BLaER1 (cell line): Measurements from ENCODE around the gene ING4.

Experiments used
- H3K27ac ChIP-seq: shearing (Covaris generic); formaldehyde crosslinking; 2 replicates; pipeline ENCODE4 v1.8.1; 2022
- H3K27me3 ChIP-seq: shearing (Covaris generic); formaldehyde crosslinking; 2 replicates; pipeline ENCODE4 v1.8.1; 2022
- H3K36me3 ChIP-seq: shearing (Covaris generic); formaldehyde crosslinking; 2 replicates; pipeline ENCODE4 v1.8.1; 2022
- H3K4me1 ChIP-seq: shearing (Covaris generic); formaldehyde crosslinking; 2 replicates; pipeline ENCODE4 v1.8.1; 2022
- H3K4me2 ChIP-seq: shearing (Covaris generic); formaldehyde crosslinking; 2 replicates; pipeline ENCODE4 v1.8.1; 2022
- H3K4me3 ChIP-seq: shearing (Covaris generic); formaldehyde crosslinking; 2 replicates; pipeline ENCODE4 v1.8.1; 2022
- H3K9ac ChIP-seq: shearing (Covaris generic); formaldehyde crosslinking; 2 replicates; pipeline ENCODE4 v1.8.1; 2022
- H3K9me3 ChIP-seq: shearing (Covaris generic); formaldehyde crosslinking; 2 replicates; pipeline ENCODE4 v1.8.1; 2022
- H4K20me1 ChIP-seq: shearing (Covaris generic); formaldehyde crosslinking; 2 replicates; pipeline ENCODE4 v1.8.1; 2022
- Cebpa-rat ChIP-seq: shearing (Covaris generic); IDR thresholded peaks from 2 replicates; pipeline ENCODE4 v1.8.1; 2022

Gene ING4

GRCh38 chr12:6612652-6613014 is 50.3 kb downstream of the ING4 start:
- peak overlapping the region; percentile 39 for H3K4me3 ChIP-seq
- peak overlapping the region; percentile 77 for H3K9ac ChIP-seq

DNA sequence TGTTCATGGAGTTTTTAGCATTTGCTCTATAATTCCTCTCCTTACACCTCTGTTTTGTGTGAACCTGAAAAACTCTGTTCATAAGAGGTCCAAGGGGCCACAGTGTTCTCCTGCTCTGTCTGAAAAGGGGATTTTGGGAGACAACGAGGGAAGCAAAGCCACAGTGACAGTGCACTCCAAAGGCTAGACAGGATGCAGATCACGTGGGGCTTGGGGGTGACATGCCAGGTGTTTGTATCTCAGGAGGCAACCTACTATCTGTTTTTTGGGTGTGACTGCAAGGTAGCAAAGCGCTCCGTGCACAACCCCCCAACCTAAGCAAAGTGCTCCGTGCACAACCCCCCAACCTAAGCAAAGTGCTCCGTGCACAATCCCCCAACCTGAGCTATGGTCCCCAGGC is 50.7 kb downstream of the ING4 start:
- no peaks in the 10 kb centered on the region for H3K36me3 ChIP-seq
- H4K20me1 ChIP-seq, result no peaks in the 10 kb centered on the region
- no peaks in the 10 kb centered on the region for H3K27me3 ChIP-seq
- peak overlapping the region; percentile 77 for H3K9ac ChIP-seq
- no peak for TF ChIP-seq Cebpa-rat
- H3K9me3 ChIP-seq, result no peaks in the 10 kb centered on the region
- H3K27ac ChIP-seq, result peak overlapping the region; percentile 93
- H3K4me1 ChIP-seq, result peaks cover 68% of the 10 kb centered on the region
- H3K4me3 ChIP-seq, result peak overlapping the region; percentile 39; the same call in 1 of the 2 replicates
- H3K4me2 ChIP-seq, result peak overlapping the region; percentile 87

More at GRCh38 chr12:6612652-6613014, 50.3 kb downstream of the ING4 start:
- Histone ChIP-seq H3K4me1 (peaks cover 66% of the 10 kb centered on the region), H3K4me2 (peak overlapping the region; percentile 87), H4K20me1 (no peaks in the 10 kb centered on the region), H3K9me3 (no peaks in the 10 kb centered on the region), H3K27ac (peak overlapping the region; percentile 93), H3K27me3 (no peaks in the 10 kb centered on the region), H3K36me3 (no peaks in the 10 kb centered on the region)
- TF ChIP-seq Cebpa-rat, result no peak

DNA sequence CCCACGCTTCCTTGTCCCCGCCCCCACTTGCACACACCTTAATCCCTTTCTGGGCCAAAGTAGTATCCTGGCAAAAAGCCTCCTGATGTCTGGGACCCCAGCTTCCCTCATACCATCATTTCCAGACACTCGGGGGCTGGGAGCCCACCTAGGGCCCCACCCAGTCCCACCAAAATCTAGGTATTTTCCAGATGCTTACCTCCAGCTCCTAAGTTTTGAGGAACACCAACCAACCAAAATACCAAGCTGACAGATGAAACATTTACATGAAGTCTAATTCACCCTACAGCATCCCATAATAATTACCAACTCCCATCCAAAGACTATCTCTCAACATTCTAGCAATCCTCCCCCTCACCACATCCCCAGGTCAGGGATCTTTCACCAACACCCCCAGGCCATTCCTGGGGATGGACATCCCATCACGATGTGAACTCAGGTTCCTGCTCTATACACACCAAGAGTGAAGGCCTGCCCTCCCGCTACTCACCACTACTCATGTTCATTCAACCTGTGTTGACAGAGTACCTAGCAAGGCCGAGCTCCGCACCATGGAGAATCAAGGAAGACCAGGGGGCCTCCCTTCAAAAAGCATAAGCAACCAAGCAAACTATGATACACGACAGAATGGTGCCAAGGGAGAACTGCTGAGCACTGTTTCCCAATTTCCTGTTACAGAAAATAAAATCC is 54.2 kb downstream of the ING4 start:
- Histone ChIP-seq H3K4me3 (no peak overlapping the region), H4K20me1 (peaks cover 24% of the 10 kb centered on the region), H3K27me3 (no peaks in the 10 kb centered on the region), H3K9ac (no peak overlapping the region), H3K9me3 (no peaks in the 10 kb centered on the region), H3K36me3 (peaks cover 13% of the 10 kb centered on the region; the same call in 1 of the 2 replicates), H3K4me2 (peak overlapping the region; percentile 66; the same call in 1 of the 2 replicates), H3K4me1 (peaks cover 63% of the 10 kb centered on the region), H3K27ac (0 out of 2 replicates have a peak overlapping the region, but pooled peaks have one; percentile 19)
- TF ChIP-seq Cebpa-rat, result no peak

DNA sequence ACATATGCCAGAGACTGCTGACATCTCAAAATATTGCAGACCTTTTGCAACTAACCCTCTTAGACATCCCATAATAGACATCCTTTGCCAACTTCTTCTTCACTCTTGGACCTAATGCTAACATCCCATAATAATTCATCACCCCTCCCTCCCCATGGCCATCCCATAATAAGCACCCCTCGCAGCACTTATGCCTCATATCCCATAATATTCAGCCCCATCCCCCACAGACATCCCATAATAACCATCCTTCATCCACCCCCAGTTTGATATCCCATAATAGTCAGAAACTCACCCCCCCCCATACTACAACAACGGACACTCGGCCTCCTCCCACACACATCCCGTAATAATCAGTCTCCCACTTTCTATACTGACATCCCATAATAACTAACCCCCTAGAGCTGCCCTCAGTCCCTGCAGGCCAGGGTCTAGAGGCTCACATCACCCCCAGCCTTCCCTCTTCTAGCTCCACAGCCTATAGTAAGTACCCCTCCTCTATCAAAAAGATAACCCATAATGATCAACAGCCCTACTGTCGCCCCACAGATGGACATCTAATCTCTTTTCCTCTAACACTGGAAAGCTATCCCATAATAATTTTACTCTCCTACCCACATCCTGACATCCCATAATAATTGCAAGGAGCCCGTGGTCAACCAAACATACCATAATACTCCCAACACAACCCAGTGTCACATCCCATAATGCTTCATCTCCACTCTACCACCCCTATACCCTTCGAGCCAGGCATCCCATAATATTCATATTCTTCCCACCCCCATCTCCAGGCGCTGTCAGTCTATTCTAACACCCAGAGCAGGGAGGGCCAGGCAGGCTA is 54.9 kb downstream of the ING4 start:
- Histone ChIP-seq H3K27ac (peak overlapping the region; percentile 19; the same call in 1 of the 2 replicates), H3K4me1 (peaks cover 63% of the 10 kb centered on the region), H3K4me3 (no peak overlapping the region), H4K20me1 (peaks cover 32% of the 10 kb centered on the region), H3K4me2 (peak overlapping the region; percentile 66), H3K9me3 (no peaks in the 10 kb centered on the region), H3K27me3 (no peaks in the 10 kb centered on the region), H3K36me3 (peaks cover 15% of the 10 kb centered on the region; the same call in 1 of the 2 replicates), H3K9ac (no peak overlapping the region)
- TF ChIP-seq Cebpa-rat, result no peak

GRCh38 chr12:6606331-6607131 is 56.4 kb downstream of the ING4 start:
- TF ChIP-seq Cebpa-rat, result no peak
- no peaks in the 10 kb centered on the region for H3K27me3 ChIP-seq
- H3K36me3 ChIP-seq, result peaks cover 29% of the 10 kb centered on the region
- H3K4me1 ChIP-seq, result peaks cover 63% of the 10 kb centered on the region
- peaks cover 47% of the 10 kb centered on the region for H4K20me1 ChIP-seq
- peak overlapping the region; percentile 81 for H3K9ac ChIP-seq
- no peaks in the 10 kb centered on the region for H3K9me3 ChIP-seq
- peak overlapping the region; percentile 80 for H3K4me3 ChIP-seq
- peak overlapping the region; percentile 100 for H3K4me2 ChIP-seq
- H3K27ac ChIP-seq, result peak overlapping the region; percentile 91

DNA sequence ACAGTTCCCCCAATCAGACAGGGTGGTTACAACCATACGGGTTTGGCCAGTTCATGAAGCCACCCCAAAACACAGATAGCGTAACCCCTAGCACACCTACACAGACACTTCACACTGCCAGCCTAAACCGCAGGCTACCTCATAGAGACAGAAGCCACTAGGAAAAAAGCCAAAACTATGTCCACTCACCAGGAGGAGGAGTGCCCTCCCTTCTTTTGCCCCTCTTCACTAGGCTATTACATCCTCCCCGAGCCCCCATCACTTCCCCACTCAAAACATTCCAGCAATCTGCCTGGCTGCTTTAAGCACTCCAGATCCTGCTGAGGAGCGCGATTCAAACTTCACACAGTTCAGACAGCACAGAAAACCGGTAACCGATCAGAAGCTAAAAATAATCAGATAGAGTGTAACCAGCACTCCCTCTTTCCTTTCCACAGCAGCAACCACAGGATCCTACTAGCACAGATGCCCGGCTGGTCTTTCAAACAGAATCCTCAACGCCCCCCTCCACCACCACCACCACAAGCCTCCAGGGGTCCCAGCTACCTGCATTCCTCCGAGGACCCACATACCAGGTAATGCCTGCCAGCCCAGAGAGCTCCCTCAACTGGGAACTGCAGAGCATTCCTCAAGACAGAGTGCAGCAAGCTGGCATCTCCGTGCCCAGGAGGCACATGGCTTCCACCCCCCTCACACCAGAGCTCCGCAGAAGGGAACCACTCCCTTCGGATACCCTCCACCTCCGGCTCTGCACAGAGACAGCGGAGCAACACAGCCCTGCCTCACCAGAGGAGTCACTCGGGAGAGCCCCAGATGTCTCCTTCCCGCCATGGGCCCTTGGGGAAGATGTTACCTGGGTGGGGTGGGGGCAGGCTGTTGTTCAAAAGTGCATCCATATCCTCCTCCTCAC is 57.2 kb downstream of the ING4 start:
- peak overlapping the region; percentile 80 for H3K4me3 ChIP-seq
- no peak for TF ChIP-seq Cebpa-rat
- peak overlapping the region; percentile 81 for H3K9ac ChIP-seq
- no peaks in the 10 kb centered on the region for H3K27me3 ChIP-seq
- H3K4me1 ChIP-seq, result peaks cover 57% of the 10 kb centered on the region
- H3K4me2 ChIP-seq, result peak overlapping the region; percentile 100
- H3K36me3 ChIP-seq, result peaks cover 37% of the 10 kb centered on the region
- H3K9me3 ChIP-seq, result no peaks in the 10 kb centered on the region
- peaks cover 55% of the 10 kb centered on the region for H4K20me1 ChIP-seq
- peak overlapping the region; percentile 91 for H3K27ac ChIP-seq

DNA sequence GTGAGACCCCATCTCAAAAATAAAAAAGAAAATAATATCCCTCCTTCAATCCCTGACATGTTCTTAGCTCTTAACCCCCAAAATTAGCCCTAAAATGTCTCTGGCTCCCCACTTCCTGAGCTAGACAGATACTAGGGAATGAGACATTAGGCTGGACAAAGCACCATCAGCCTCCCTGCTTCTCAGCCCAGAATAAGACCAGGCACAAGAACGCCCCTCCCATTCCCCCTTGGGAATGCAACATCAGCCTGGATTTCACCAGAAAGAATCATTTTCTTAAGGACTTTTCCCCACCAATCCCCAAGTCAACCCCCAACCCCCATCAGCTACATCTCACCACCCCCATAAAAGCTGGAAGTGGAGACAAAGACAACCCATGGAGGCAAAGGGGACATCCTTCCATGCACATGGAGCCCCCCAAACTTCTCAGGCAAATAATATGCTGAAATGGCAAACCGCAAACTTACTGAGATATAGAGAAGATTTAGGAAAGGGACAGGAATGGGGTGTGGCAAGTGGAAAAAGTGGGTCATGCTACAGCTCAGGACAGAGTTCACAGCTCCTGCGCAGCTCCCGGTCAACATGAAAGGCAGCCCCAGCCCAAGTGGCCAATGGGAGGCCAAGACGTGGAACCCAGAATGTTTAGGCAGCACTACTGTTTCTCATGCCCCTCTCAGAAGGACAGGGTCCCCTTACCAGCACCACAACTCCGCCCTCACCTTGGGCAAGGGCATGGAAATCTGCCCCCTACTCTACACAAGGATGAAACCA is 58.5 kb downstream of the ING4 start:
- Histone ChIP-seq H4K20me1 (peaks cover 67% of the 10 kb centered on the region), H3K9me3 (no peaks in the 10 kb centered on the region), H3K27ac (peak overlapping the region; percentile 91), H3K27me3 (no peaks in the 10 kb centered on the region), H3K4me1 (peaks cover 47% of the 10 kb centered on the region), H3K36me3 (peaks cover 49% of the 10 kb centered on the region), H3K4me3 (peak overlapping the region; percentile 80), H3K9ac (peak overlapping the region; percentile 81), H3K4me2 (peak overlapping the region; percentile 100)
- no peak for TF ChIP-seq Cebpa-rat

DNA sequence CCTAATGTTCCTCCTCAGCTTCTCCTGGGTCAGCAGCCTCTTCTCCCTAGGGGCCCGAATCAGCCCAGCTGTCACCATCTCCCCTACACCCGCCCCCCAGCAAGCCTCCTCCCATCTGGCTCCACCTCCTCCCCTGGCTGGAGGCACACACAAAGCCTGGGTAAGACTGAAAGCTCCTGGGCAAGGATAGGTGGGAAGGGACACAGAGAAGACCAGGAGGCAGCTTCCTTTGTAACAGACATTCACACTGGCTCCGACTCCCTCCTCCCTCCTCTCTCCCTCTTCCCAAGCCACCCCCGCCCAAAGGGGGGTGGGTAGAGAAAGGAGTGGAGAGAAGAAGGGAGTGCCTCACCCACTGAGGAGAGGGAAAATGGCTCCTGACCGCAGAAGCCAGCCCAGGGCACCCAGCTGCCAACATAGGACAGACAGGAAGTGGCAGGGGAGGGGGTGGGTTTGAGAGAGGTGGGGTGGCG is 59.8 kb downstream of the ING4 start:
- Histone ChIP-seq H4K20me1 (peaks cover 81% of the 10 kb centered on the region), H3K27me3 (no peaks in the 10 kb centered on the region), H3K4me2 (peak overlapping the region; percentile 100), H3K9me3 (no peaks in the 10 kb centered on the region), H3K27ac (peak overlapping the region; percentile 91; the same call in 1 of the 2 replicates), H3K4me3 (peak overlapping the region; percentile 80), H3K36me3 (peaks cover 63% of the 10 kb centered on the region), H3K4me1 (peaks cover 42% of the 10 kb centered on the region), H3K9ac (peak overlapping the region; percentile 81; the same call in 1 of the 2 replicates)
- no peak for TF ChIP-seq Cebpa-rat
